Caco-2 (cell line): ENCODE data around the gene MVB12B. TPM values are rescaled to one million over a fixed set of nuclear protein-coding genes. Genes with fewer than 3 reads are reported as not detected.

ENCODE experiments used
- BruUV-seq: library from RNA; stranded (reverse); fragments of 400-500 nt; replicated peaks from 2 replicates; lab custom pipeline; 2021; lab: Mats Ljungman, UMichigan
- CTCF ChIA-PET: fragments of 300-600 bp; sonication (Branson Sonifier 250); formaldehyde crosslinking; loops from one replicate; lab custom pipeline; 2022; ENCODE audit warnings: antibody characterized with exemption; lab: Charles Lee
- POLR2A ChIA-PET: fragments of 300-600 bp; sonication (Branson Sonifier 250); formaldehyde crosslinking; loops from one replicate; lab custom pipeline; 2022; ENCODE audit warnings: antibody characterized with exemption; lab: Charles Lee
- DNase-seq, 2 experiments: peaks; one replicate each; pipeline versions ENCODE4 v3.0.0 to v3.0.0-alpha.2; 2020 to 2022
- H3K27me3 ChIP-seq: replicated peaks from 2 replicates; pipeline ENCODE4 v1.6.0; 2011; ENCODE audit warnings: low read length; ENCODE audit not compliant: control insufficient read depth, insufficient read depth
- H3K36me3 ChIP-seq: 2 replicates; pipeline ENCODE4 v1.5.1; 2011; ENCODE audit warnings: low read length; ENCODE audit not compliant: control insufficient read depth, insufficient read depth
- H3K4me1 ChIP-seq: fragments of 250-450 bp; sonication (Bioruptor Pico); 2 replicates; pipeline ENCODE4 v1.5.1; 2020; ENCODE audit warnings: mild to moderate bottlenecking
- H3K4me3 ChIP-seq: 2 replicates; pipeline ENCODE4 v1.5.1; 2011; ENCODE audit warnings: low read depth, mild to moderate bottlenecking, control low read depth, low read length
- H3K9me3 ChIP-seq: fragments of 250-450 bp; sonication (Bioruptor Pico); 2 replicates; pipeline ENCODE4 v1.5.1; 2020; ENCODE audit warnings: mild to moderate bottlenecking, moderate library complexity
- H3K27ac Mint-ChIP-seq: one replicate; pipeline ENCODE4 v1.8.0; 2022; ENCODE audit warnings: mixed read lengths; ENCODE audit not compliant: unreplicated experiment
- H3K27me3 Mint-ChIP-seq: one replicate; pipeline ENCODE4 v1.8.0; 2022; ENCODE audit warnings: mixed read lengths; ENCODE audit not compliant: insufficient read depth, unreplicated experiment
- H3K36me3 Mint-ChIP-seq: one replicate; pipeline ENCODE4 v1.8.0; 2022; ENCODE audit warnings: mild to moderate bottlenecking, mixed read lengths; ENCODE audit not compliant: insufficient read depth, unreplicated experiment
- H3K4me1 Mint-ChIP-seq: one replicate; pipeline ENCODE4 v1.8.0; 2022; ENCODE audit warnings: low read depth, mixed read lengths; ENCODE audit not compliant: unreplicated experiment
- H3K4me3 Mint-ChIP-seq: one replicate; pipeline ENCODE4 v1.8.0; 2022; ENCODE audit warnings: mild to moderate bottlenecking, moderate library complexity, mixed read lengths; ENCODE audit not compliant: unreplicated experiment
- H3K9me3 Mint-ChIP-seq: one replicate; pipeline ENCODE4 v1.8.0; 2022; ENCODE audit warnings: mixed read lengths; ENCODE audit not compliant: unreplicated experiment
- intact Hi-C: fragments of 100-400 bp; cut with micrococcal nuclease; formaldehyde crosslinking; loops from one replicate; pipeline ENCODE4 v1.10.0; 2022; ENCODE audit not compliant: unreplicated experiment
- total RNA-seq: library from RNA; stranded (reverse); gene quantifications from 2 replicates; pipeline ENCODE4 v1.2.3, GENCODE V29; 2022
- TF ChIP-seq, protein P1 (sequence below), 2 experiments: fragments of 200-600 bp in 1 of 2; IDR thresholded peaks; 1 replicate in 1 of 2; 2 replicates in 1 of 2; pipeline versions ENCODE4 v1.5.1 to v1.8.0; 2011 to 2022; ENCODE audit warnings: antibody characterized with exemption in 1 of 2, control low read depth in 1 of 2, inconsistent platforms in 1 of 2, low read depth in 1 of 2, low read length in 1 of 2, mild to moderate bottlenecking in 1 of 2, moderate library complexity in 1 of 2; ENCODE audit not compliant: insufficient read depth in 1 of 2, severe bottlenecking in 1 of 2, unreplicated experiment in 1 of 2

The MVB12B gene
- total RNA-seq, 1 experiment from 2014 or later = 24.4 TPM

DNA sequence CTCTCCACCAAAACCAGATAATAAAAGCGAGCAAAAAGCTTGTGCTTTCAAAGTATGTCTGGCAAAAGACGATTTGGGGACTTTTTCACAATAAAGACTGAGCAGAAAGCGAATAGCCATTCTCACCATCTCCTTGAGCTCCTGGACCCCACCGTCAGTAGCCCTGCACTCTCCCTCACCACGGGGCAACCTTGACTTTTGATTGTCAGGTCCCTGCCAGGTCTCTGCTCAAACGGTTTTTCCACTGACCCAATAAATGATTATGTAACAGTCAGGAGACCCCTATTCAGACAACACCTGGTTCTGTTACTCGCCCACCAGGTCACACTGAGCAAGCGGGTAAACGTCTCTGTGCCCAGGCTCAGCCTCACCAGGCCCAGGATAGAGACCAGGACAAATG lies 131.3 kb downstream of the MVB12B start:
- no peaks in the 10 kb centered on the region for H3K4me1 Mint-ChIP-seq
- Histone ChIP-seq H3K36me3 (peaks cover 1% of the 10 kb centered on the region; the same call in 1 of the 2 replicates), H3K4me3 (no peak overlapping the region), H3K9me3 (no peaks in the 10 kb centered on the region), H3K4me1 (no peaks in the 10 kb centered on the region), H3K27me3 (no peaks in the 10 kb centered on the region)
- H3K9me3 Mint-ChIP-seq = no peaks in the 10 kb centered on the region
- peaks cover 5% of the 10 kb centered on the region for H3K36me3 Mint-ChIP-seq
- ChIA-PET POLR2A (no interaction called here), CTCF (no interaction called here)
- no TSS peak for BruUV-seq
- no peak for DNase-seq
- intact Hi-C loops = no loop called here
- TF ChIP-seq, protein P1, sequence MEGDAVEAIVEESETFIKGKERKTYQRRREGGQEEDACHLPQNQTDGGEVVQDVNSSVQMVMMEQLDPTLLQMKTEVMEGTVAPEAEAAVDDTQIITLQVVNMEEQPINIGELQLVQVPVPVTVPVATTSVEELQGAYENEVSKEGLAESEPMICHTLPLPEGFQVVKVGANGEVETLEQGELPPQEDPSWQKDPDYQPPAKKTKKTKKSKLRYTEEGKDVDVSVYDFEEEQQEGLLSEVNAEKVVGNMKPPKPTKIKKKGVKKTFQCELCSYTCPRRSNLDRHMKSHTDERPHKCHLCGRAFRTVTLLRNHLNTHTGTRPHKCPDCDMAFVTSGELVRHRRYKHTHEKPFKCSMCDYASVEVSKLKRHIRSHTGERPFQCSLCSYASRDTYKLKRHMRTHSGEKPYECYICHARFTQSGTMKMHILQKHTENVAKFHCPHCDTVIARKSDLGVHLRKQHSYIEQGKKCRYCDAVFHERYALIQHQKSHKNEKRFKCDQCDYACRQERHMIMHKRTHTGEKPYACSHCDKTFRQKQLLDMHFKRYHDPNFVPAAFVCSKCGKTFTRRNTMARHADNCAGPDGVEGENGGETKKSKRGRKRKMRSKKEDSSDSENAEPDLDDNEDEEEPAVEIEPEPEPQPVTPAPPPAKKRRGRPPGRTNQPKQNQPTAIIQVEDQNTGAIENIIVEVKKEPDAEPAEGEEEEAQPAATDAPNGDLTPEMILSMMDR (IDR thresholded peaks at IDR 0.05; ENCODE audit: insufficient read depth in 1 of 2, low read depth in 1 of 2, low read length in 1 of 2, severe bottlenecking in 1 of 2, unreplicated experiment in 1 of 2) = no peak
- no peak overlapping the region for H3K27ac Mint-ChIP-seq
- no peaks in the 10 kb centered on the region for H3K27me3 Mint-ChIP-seq
- no peak overlapping the region for H3K4me3 Mint-ChIP-seq

DNA sequence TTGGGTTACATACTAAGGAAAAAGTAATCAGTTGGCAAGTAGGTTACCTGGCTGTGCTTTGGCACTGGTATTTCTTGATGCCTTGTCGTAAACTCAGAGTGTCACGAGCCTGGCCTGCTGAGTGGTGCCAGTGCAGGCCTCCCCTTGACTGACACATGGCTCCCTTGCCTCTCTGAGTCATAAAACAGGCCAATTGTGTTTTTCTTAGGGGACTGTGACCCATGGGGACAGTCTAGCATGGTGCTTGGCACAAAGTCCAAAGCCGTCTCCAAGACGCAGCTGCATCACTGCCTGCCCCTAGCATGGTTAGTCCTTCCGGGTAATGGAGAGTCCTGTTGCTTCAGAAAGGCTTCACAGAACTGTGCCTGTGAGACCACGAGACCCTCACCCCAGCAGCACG lies 132.5 kb downstream of the MVB12B start:
- CTCF ChIA-PET = interaction anchor here (0.9 kb wide), 1 partner anchor 40 kb away, joined by 3 read pairs; no protein-coding TSS in a partner anchor
- no peak for DNase-seq
- Histone ChIP-seq H3K36me3 (no peaks in the 10 kb centered on the region; the same call in 1 of the 2 replicates), H3K27me3 (no peaks in the 10 kb centered on the region), H3K4me3 (no peak overlapping the region), H3K4me1 (no peaks in the 10 kb centered on the region), H3K9me3 (no peaks in the 10 kb centered on the region)
- Mint-ChIP-seq H3K36me3 (peaks cover 5% of the 10 kb centered on the region), H3K27me3 (no peaks in the 10 kb centered on the region), H3K4me1 (no peaks in the 10 kb centered on the region), H3K9me3 (no peaks in the 10 kb centered on the region), H3K27ac (no peak overlapping the region), H3K4me3 (no peak overlapping the region)
- intact Hi-C loops = no loop called here
- POLR2A ChIA-PET = no interaction called here
- no TSS peak for BruUV-seq
- TF ChIP-seq, protein P1 (IDR thresholded peaks at IDR 0.05; ENCODE audit: insufficient read depth in 1 of 2, low read depth in 1 of 2, low read length in 1 of 2, severe bottlenecking in 1 of 2, unreplicated experiment in 1 of 2) = no peak

DNA sequence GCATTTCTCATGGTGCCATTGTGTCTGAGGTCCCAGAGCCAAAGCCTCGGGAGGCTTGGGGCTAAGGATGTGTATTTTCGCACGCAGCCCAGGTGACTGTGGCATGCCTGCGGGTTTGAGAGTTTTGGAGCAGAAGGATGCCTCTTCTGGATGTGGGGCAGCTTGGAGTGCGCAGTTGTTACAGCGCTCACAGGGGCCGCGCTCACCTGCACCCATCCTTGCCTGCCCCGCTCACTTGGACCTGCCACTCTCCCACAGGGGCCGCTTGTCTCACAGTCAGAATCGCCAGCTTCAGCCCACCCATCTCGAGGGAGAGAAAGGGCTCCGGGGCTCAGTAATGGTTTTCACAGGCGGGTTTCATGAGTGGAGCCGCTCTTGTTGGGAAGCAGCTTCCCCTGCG lies 132.9 kb downstream of the MVB12B start:
- H3K4me1 ChIP-seq = no peaks in the 10 kb centered on the region
- Mint-ChIP-seq H3K4me1 (no peaks in the 10 kb centered on the region), H3K27ac (no peak overlapping the region), H3K36me3 (peaks cover 5% of the 10 kb centered on the region), H3K4me3 (no peak overlapping the region), H3K9me3 (no peaks in the 10 kb centered on the region), H3K27me3 (no peaks in the 10 kb centered on the region)
- no peak overlapping the region for H3K4me3 ChIP-seq
- H3K9me3 ChIP-seq = no peaks in the 10 kb centered on the region
- BruUV-seq = no TSS peak
- intact Hi-C loops = no loop called here
- ChIA-PET CTCF (no interaction called here), POLR2A (no interaction called here)
- H3K27me3 ChIP-seq = no peaks in the 10 kb centered on the region
- DNase-seq = no peak
- TF ChIP-seq, protein P1 (IDR thresholded peaks at IDR 0.05; ENCODE audit: insufficient read depth in 1 of 2, low read depth in 1 of 2, low read length in 1 of 2, severe bottlenecking in 1 of 2, unreplicated experiment in 1 of 2) = no peak
- no peaks in the 10 kb centered on the region; the same call in 1 of the 2 replicates for H3K36me3 ChIP-seq
